HEK293T (cell line): Measurements from ENCODE around the gene PITPNC1.

Experiments used
- ARNT ChIP-seq: fragments of 450-650 bp; IDR thresholded peaks from 2 replicates; pipeline ENCODE4 v1.6.1; 2017; ENCODE audit warnings: mild to moderate bottlenecking
- BHLHE40 ChIP-seq: fragments of 450-650 bp; IDR thresholded peaks from 2 replicates; pipeline ENCODE4 v1.6.1; 2016; ENCODE audit warnings: mild to moderate bottlenecking, moderate library complexity, borderline replicate concordance
- ELF4 ChIP-seq: fragments of 450-650 bp; IDR thresholded peaks from 2 replicates; pipeline ENCODE4 v1.6.1; 2017; ENCODE audit warnings: antibody characterized with exemption
- FOXM1 ChIP-seq: fragments of 450-650 bp; IDR thresholded peaks from 2 replicates; pipeline ENCODE4 v1.6.1; 2017; ENCODE audit warnings: mild to moderate bottlenecking, borderline replicate concordance
- HDGF ChIP-seq: fragments of 450-650 bp; IDR thresholded peaks from 2 replicates; pipeline ENCODE4 v1.6.1; 2017; ENCODE audit warnings: antibody characterized with exemption, borderline replicate concordance
- NFRKB ChIP-seq: fragments of 450-650 bp; IDR thresholded peaks from 2 replicates; pipeline ENCODE4 v1.6.1; 2016; ENCODE audit warnings: mild to moderate bottlenecking, moderate library complexity
- SP1 ChIP-seq: fragments of 450-650 bp; IDR thresholded peaks from 2 replicates; pipeline ENCODE4 v1.6.1; 2017
- SUZ12 ChIP-seq: fragments of 450-650 bp; IDR thresholded peaks from 2 replicates; pipeline ENCODE4 v1.6.1; 2016; ENCODE audit warnings: mild to moderate bottlenecking
- TARDBP ChIP-seq: fragments of 450-650 bp; IDR thresholded peaks from 2 replicates; pipeline ENCODE4 v1.6.1; 2016
- TF ChIP-seq, protein P1 (sequence below): fragments of 450-650 bp; IDR thresholded peaks from 2 replicates; pipeline ENCODE4 v1.6.1; 2016

- TF ChIP-seq ARNT (no peak), SP1 (no peak), TARDBP (no peak), ELF4 (no peak), HDGF (no peak), BHLHE40 (no peak), FOXM1 (no peak), NFRKB (no peak), SUZ12 (no peak)
- TF ChIP-seq, protein P1, sequence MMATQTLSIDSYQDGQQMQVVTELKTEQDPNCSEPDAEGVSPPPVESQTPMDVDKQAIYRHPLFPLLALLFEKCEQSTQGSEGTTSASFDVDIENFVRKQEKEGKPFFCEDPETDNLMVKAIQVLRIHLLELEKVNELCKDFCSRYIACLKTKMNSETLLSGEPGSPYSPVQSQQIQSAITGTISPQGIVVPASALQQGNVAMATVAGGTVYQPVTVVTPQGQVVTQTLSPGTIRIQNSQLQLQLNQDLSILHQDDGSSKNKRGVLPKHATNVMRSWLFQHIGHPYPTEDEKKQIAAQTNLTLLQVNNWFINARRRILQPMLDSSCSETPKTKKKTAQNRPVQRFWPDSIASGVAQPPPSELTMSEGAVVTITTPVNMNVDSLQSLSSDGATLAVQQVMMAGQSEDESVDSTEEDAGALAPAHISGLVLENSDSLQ: no peak
These were observed 45.8 kb downstream of the PITPNC1 start for GRCh38 chr17:67422897-67423296.
